CD8-positive, alpha-beta memory T cell (primary cell): Measurements from ENCODE around the gene LDB3. TPM values are rescaled to one million over a fixed set of nuclear protein-coding genes. Genes with fewer than 3 reads are reported as not detected.

Source experiments
- CTCF ChIA-PET: fragments of 350-600 bp; sonication (Branson Sonifier 250); formaldehyde crosslinking; loops from one replicate; lab custom pipeline; 2021; ENCODE audit warnings: antibody characterized with exemption; lab: Charles Lee
- POLR2A ChIA-PET: fragments of 350-600 bp; sonication (Branson Sonifier 250); formaldehyde crosslinking; loops from one replicate; lab custom pipeline; 2021; ENCODE audit warnings: antibody characterized with exemption; lab: Charles Lee
- DNase-seq, 5 donors: peaks; one replicate each; pipeline versions ENCODE4 v3.0.0 to v3.0.0-alpha.2; 2020 to 2022; ENCODE audit warnings: mixed read lengths in 1 of 5
- H3K27ac ChIP-seq: one replicate; pipeline ENCODE4 v1.7.0; 2013; ENCODE audit warnings: low read depth, mild to moderate bottlenecking, low read length, moderate library complexity
- H3K27me3 ChIP-seq: 2 replicates; pipeline ENCODE4 v1.7.0; 2013; ENCODE audit warnings: low read length, mild to moderate bottlenecking; ENCODE audit not compliant: insufficient read depth, poor library complexity, severe bottlenecking
- H3K36me3 ChIP-seq: 2 replicates; pipeline ENCODE4 v1.7.0; 2013; ENCODE audit warnings: mild to moderate bottlenecking, low read length, moderate library complexity; ENCODE audit not compliant: insufficient read depth
- H3K4me1 ChIP-seq: 2 replicates; pipeline ENCODE4 v1.7.0; 2013; ENCODE audit warnings: mild to moderate bottlenecking, low read length, moderate library complexity; ENCODE audit not compliant: insufficient read depth
- H3K4me3 ChIP-seq: 2 replicates; pipeline ENCODE4 v1.7.0; 2013; ENCODE audit warnings: mild to moderate bottlenecking, low read length
- H3K9me3 ChIP-seq: 2 replicates; pipeline ENCODE4 v1.7.0; 2013; ENCODE audit warnings: mild to moderate bottlenecking, low read length
- H3K27ac Mint-ChIP-seq, 8 donors: one replicate each; pipeline ENCODE4 v1.8.0; 2020 to 2021; ENCODE audit warnings: mixed read lengths in 8 of 8, mild to moderate bottlenecking in 6 of 8, inconsistent platforms in 3 of 8, moderate library complexity in 3 of 8
- H3K27me3 Mint-ChIP-seq, 2 donors: one replicate each; pipeline ENCODE4 v1.8.0; 2020 to 2021; ENCODE audit warnings: mixed read lengths in 2 of 2, mild to moderate bottlenecking in 1 of 2, moderate library complexity in 1 of 2
- H3K36me3 Mint-ChIP-seq, 3 donors: one replicate each; pipeline ENCODE4 v1.8.0; 2020 to 2021; ENCODE audit warnings: mixed read lengths in 3 of 3, inconsistent platforms in 1 of 3, mild to moderate bottlenecking in 1 of 3
- H3K4me1 Mint-ChIP-seq, 3 donors: one replicate each; pipeline ENCODE4 v1.8.0; 2020 to 2021; ENCODE audit warnings: mixed read lengths in 3 of 3, inconsistent platforms in 1 of 3, mild to moderate bottlenecking in 1 of 3
- H3K4me3 Mint-ChIP-seq, 7 donors: one replicate each; pipeline ENCODE4 v1.8.0; 2020 to 2021; ENCODE audit warnings: mixed read lengths in 7 of 7, mild to moderate bottlenecking in 6 of 7, moderate library complexity in 4 of 7, inconsistent platforms in 2 of 7
- H3K9me3 Mint-ChIP-seq, 5 donors: one replicate each; pipeline ENCODE4 v1.8.0; 2020 to 2022; ENCODE audit warnings: mixed read lengths in 5 of 5, mild to moderate bottlenecking in 3 of 5, moderate library complexity in 2 of 5, inconsistent platforms in 1 of 5
- polyA plus RNA-seq: library from polyadenylated mRNA; unstranded; fragments of 300-500 nt; fragmentation: Illumina TruSeq; gene quantifications from one replicate; pipeline ENCODE4 v1.2.3, GENCODE V29; 2021
- total RNA-seq, 2 experiments: library from RNA; stranded (reverse); gene quantifications; one replicate each; pipeline ENCODE4 v1.2.3, GENCODE V29; 2021

The LDB3 gene
- total and polyA plus RNA-seq, 3 experiments from 2014 or later, result 0.04 to 0.07 TPM; not detected in 1

DNA sequence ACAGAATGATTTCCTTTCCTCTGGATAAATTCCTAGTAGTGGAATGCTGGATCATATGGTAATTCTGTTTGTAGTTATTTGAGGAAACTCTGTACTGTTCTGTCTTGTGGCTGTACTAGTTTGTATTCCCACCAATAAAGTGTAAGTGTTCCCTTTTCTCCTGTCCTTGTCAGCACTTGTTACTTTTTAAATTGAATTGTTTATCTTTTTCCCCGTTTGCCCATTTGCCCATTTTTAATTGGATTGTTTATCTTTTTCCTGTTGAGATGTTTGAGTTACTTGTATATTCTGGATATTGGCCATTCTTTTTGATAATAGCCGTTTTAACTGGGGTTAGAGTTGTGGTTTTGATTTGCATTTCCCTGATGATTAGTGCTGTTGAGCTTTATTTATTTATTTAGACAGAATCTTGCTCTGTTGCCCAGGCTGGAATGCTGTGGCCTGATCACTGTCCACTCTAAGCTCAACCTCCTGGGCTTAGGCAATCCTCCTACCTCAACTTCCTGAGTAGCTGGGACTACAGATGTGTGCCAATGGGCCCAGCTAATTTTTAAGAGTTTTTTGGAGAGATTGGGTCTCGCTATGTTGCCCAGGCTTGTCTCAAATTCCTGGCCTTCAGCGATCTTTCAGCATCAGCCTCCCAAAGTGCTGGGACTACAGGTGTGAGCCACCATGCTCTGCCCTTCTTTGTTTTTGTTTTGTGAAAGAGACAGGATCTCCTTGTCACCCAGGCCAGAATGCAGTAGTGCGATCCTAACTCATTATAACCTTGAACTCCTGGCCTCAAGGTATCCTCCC is 111.1 kb downstream of the LDB3 start:
- Histone ChIP-seq H3K4me3 (no peak overlapping the region), H3K36me3 (no peaks in the 10 kb centered on the region), H3K4me1 (no peaks in the 10 kb centered on the region), H3K27me3 (no peaks in the 10 kb centered on the region), H3K27ac (no peak overlapping the region), H3K9me3 (no peaks in the 10 kb centered on the region)
- Mint-ChIP-seq H3K9me3 (peaks cover 0 to 6% (median 0%) of the 10 kb centered on the region in 5 donors), H3K4me1 (peaks cover 18 to 51% (median 43%) of the 10 kb centered on the region in 3 donors), H3K4me3 (no peak overlapping the region), H3K36me3 (peaks cover 4 to 23% (median 5%) of the 10 kb centered on the region in 3 donors), H3K27ac (peak overlapping the region in 1 of 8 donors; percentile 10), H3K27me3 (no peaks in the 10 kb centered on the region)
- ChIA-PET CTCF (no interaction called here), POLR2A (no interaction called here)
- no peak for DNase-seq

DNA sequence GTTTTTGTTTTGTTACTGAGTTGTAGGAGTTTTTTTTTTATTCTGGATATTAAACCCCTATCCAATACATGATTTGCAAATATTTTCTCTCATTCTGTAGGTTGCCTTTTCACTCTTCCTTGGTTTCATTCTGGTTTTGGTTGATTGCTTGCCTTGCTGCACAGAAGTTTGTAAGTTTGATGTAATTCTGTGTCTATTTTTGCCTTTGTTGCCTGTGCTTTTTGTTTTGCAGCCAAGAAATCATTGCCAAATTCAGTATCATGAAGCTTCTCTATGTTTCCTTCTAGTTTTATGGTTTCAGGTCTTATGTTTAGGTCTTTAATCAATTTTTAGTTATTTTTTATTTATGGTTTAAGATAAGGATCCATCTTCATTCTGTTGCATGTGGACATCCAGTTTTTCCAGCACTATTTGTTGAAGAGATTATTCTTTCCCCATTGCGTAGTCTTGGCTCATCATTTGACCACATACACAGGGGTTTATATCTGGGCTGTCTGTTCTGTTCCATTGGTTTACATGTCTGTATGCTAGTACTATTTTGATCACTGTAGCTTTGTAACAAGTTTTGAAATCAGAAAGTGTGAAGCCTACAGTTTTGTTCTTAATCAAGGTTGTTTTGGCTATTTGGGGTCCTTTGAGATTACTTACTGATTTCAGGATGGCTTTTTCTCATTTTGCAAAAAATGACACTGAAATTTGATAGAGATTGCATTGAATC is 114.5 kb downstream of the LDB3 start:
- Mint-ChIP-seq H3K27me3 (no peaks in the 10 kb centered on the region), H3K4me3 (peak overlapping the region in 1 of 7 donors; percentile 18), H3K27ac (no peak overlapping the region), H3K9me3 (peaks cover 0 to 8% (median 0%) of the 10 kb centered on the region in 5 donors), H3K4me1 (peaks cover 12 to 38% (median 36%) of the 10 kb centered on the region in 3 donors), H3K36me3 (peaks cover 5 to 37% (median 9%) of the 10 kb centered on the region in 3 donors)
- Histone ChIP-seq H3K27ac (no peak overlapping the region), H3K4me1 (no peaks in the 10 kb centered on the region), H3K27me3 (no peaks in the 10 kb centered on the region), H3K36me3 (no peaks in the 10 kb centered on the region), H3K9me3 (no peaks in the 10 kb centered on the region), H3K4me3 (no peak overlapping the region)
- POLR2A ChIA-PET, result no interaction called here
- CTCF ChIA-PET, result no interaction called here
- no peak for DNase-seq

DNA sequence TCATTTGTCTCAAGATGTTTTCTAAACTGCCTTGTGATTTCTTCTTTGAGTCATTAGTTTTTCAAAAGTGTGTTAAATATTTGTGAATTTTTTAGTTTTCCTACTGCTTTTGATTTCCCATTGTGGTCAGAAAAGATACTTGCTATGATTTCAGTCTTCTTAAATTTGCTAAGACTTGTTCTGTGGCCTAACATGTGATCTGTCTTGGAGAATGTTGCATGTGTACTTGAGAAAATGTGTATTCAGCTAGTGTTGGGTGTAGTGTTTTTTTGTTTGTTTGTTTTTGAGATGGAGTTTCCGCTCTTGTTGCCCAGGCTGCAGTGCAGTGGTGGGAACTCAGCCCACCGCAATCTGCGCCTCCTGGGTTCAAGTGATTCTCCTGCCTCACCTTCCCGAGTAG is 116.7 kb downstream of the LDB3 start:
- Mint-ChIP-seq H3K9me3 (peaks cover 0 to 6% (median 0%) of the 10 kb centered on the region in 5 donors), H3K4me3 (no peak overlapping the region), H3K27ac (no peak overlapping the region), H3K4me1 (peaks cover 9 to 32% (median 29%) of the 10 kb centered on the region in 3 donors), H3K36me3 (peaks cover 2 to 35% (median 9%) of the 10 kb centered on the region in 3 donors), H3K27me3 (no peaks in the 10 kb centered on the region)
- POLR2A ChIA-PET, result no interaction called here
- no peaks in the 10 kb centered on the region for H3K4me1 ChIP-seq
- no peaks in the 10 kb centered on the region for H3K27me3 ChIP-seq
- H3K36me3 ChIP-seq, result no peaks in the 10 kb centered on the region
- CTCF ChIA-PET, result no interaction called here
- H3K9me3 ChIP-seq, result no peaks in the 10 kb centered on the region
- no peak for DNase-seq
- no peak overlapping the region for H3K27ac ChIP-seq
- H3K4me3 ChIP-seq, result no peak overlapping the region

Other genes with a start within 250 kb of the LDB3 start
- gene WAPL, start 146.7 kb upstream of the LDB3 start, total RNA-seq, result 10 to 100 TPM; 49.7 to 54.2 TPM
- 41.9 TPM for gene WAPL, start 146.7 kb upstream of the LDB3 start, polyA plus RNA-seq
- gene OPN4, start 14.0 kb upstream of the LDB3 start, total RNA-seq, result not detected
- gene OPN4, start 14.0 kb upstream of the LDB3 start, polyA plus RNA-seq, result not detected
- gene BMPR1A, start 88.1 kb downstream of the LDB3 start, total RNA-seq, result 10 to 100 TPM; 20.9 to 21.9 TPM
- 6.4 TPM for gene BMPR1A, start 88.1 kb downstream of the LDB3 start, polyA plus RNA-seq